Endothelial cell (in vitro differentiated cells): Measurements from ENCODE around the gene GOSR1. TPM values are rescaled to one million over a fixed set of nuclear protein-coding genes. Genes with fewer than 3 reads are reported as not detected.
"Not testable (repeated sequence)": the region's sequence is repeated elsewhere in the genome, so short reads cannot be mapped to it uniquely, and the experiment has no call there.

Experiments
- DNase-seq: peaks from one replicate; pipeline ENCODE4 v3.0.0; 2021; ENCODE audit warnings: low spot score
- H3K27ac Mint-ChIP-seq: one replicate; pipeline ENCODE4 v1.8.0; 2021; ENCODE audit warnings: mixed read lengths, inconsistent platforms; ENCODE audit not compliant: unreplicated experiment
- H3K27me3 Mint-ChIP-seq: one replicate; pipeline ENCODE4 v1.8.0; 2021; ENCODE audit warnings: mild to moderate bottlenecking, moderate library complexity, mixed read lengths, inconsistent platforms; ENCODE audit not compliant: unreplicated experiment
- H3K36me3 Mint-ChIP-seq: one replicate; pipeline ENCODE4 v1.8.0; 2021; ENCODE audit warnings: mild to moderate bottlenecking, low read depth, mixed read lengths, inconsistent platforms; ENCODE audit not compliant: unreplicated experiment
- H3K4me1 Mint-ChIP-seq: one replicate; pipeline ENCODE4 v1.8.0; 2021; ENCODE audit warnings: mild to moderate bottlenecking, mixed read lengths, inconsistent platforms; ENCODE audit not compliant: unreplicated experiment
- H3K4me3 Mint-ChIP-seq: one replicate; pipeline ENCODE4 v1.8.0; 2021; ENCODE audit warnings: mild to moderate bottlenecking, mixed read lengths, inconsistent platforms; ENCODE audit not compliant: unreplicated experiment
- H3K9me3 Mint-ChIP-seq: one replicate; pipeline ENCODE4 v1.8.0; 2021; ENCODE audit warnings: mixed read lengths, inconsistent platforms; ENCODE audit not compliant: unreplicated experiment
- CTCF ChIP-seq: fragments of 200-600 bp; sonication (generic); IDR thresholded peaks from one replicate; pipeline ENCODE4 v1.5.0; 2021; ENCODE audit warnings: antibody characterized with exemption; ENCODE audit not compliant: unreplicated experiment
- total RNA-seq: library from RNA; stranded (reverse); fragmentation: NEBNext Ultra II Directional; extraction: Animal tissue kit (Norgen Biotek cat#: 25700); gene quantifications from one replicate; pipeline ENCODE4 v1.2.1, GENCODE V29; 2021; ENCODE audit not compliant: unreplicated experiment

The GOSR1 gene
- total RNA-seq, 1 donor from 2014 or later, result 47.5 TPM

DNA sequence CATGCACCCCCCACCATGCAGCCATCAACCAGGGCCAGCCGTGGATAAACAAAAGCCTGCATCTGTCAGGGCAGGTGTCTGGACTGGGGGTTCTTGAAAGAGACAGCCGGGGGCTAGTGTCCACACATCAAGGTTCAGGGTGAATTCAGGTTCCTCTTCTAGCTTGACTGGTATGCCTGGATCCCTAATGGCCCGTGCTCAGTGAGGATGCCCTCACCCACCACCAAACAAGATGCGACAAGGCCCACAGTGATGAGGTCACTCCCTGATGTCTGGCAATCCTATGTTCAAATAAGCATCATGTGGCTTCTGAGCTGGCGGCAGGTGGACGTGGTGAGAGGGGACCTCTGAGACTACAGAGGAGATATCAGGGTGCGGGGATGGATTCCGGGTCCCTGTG lies 64.6 kb downstream of the GOSR1 start:
- DNase-seq, result no peak
- Mint-ChIP-seq H3K27me3 (no peaks in the 10 kb centered on the region), H3K9me3 (no peaks in the 10 kb centered on the region), H3K36me3 (no peaks in the 10 kb centered on the region), H3K4me3 (no peak overlapping the region), H3K4me1 (no peaks in the 10 kb centered on the region), H3K27ac (no peak overlapping the region)
- TF ChIP-seq CTCF, result no peak

DNA sequence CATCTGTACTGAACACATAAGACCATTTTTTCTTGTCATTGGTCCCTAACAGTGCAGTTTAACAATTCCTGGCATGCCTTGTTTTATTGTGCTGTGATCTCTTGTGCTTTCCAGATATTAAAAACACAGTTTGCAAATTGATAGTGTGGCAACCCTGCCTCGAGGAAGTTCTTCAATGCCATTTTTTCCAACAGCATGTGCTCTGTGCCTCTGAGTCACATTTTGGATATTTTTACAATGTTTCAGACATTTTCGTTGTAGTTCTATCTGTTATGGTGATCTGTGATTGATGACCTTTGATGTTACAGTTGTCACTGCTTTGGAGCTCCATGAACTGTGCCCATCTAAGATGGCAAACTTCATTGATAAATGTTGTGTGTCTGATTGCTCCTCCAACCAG lies 66.2 kb downstream of the GOSR1 start:
- Mint-ChIP-seq H3K4me3 (no peak overlapping the region), H3K4me1 (no peaks in the 10 kb centered on the region), H3K27ac (no peak overlapping the region), H3K9me3 (no peaks in the 10 kb centered on the region), H3K27me3 (peaks cover 2% of the 10 kb centered on the region), H3K36me3 (no peaks in the 10 kb centered on the region)
- no peak for DNase-seq
- no peak for TF ChIP-seq CTCF

GRCh38 chr17:30545024-30545423 lies 67.8 kb downstream of the GOSR1 start:
- Mint-ChIP-seq H3K9me3 (no peaks in the 10 kb centered on the region), H3K4me3 (no peak overlapping the region), H3K27me3 (peaks cover 4% of the 10 kb centered on the region), H3K36me3 (no peaks in the 10 kb centered on the region), H3K4me1 (no peaks in the 10 kb centered on the region), H3K27ac (no peak overlapping the region)
- no peak for TF ChIP-seq CTCF
- DNase-seq, result no peak

GRCh38 chr17:30547778-30548573 lies 70.8 kb downstream of the GOSR1 start:
- peaks cover 3% of the 10 kb centered on the region for H3K4me1 Mint-ChIP-seq
- peaks cover 8% of the 10 kb centered on the region for H3K27me3 Mint-ChIP-seq
- H3K9me3 Mint-ChIP-seq, result no peaks in the 10 kb centered on the region
- TF ChIP-seq CTCF, result no peak
- DNase-seq, result no peak
- no peak overlapping the region for H3K4me3 Mint-ChIP-seq
- H3K36me3 Mint-ChIP-seq, result no peaks in the 10 kb centered on the region
- no peak overlapping the region for H3K27ac Mint-ChIP-seq

- DNase-seq, H3K4me3 Mint-ChIP-seq, H3K27ac Mint-ChIP-seq, H3K9me3 Mint-ChIP-seq, H3K27me3 Mint-ChIP-seq, H3K4me1 Mint-ChIP-seq, H3K36me3 Mint-ChIP-seq: not testable (repeated sequence)
Measured at GRCh38 chr17:30549181-30549580, 72.0 kb downstream of the GOSR1 start.
